ENCODE results near the gene ACOXL.

ACOXL gene

DNA sequence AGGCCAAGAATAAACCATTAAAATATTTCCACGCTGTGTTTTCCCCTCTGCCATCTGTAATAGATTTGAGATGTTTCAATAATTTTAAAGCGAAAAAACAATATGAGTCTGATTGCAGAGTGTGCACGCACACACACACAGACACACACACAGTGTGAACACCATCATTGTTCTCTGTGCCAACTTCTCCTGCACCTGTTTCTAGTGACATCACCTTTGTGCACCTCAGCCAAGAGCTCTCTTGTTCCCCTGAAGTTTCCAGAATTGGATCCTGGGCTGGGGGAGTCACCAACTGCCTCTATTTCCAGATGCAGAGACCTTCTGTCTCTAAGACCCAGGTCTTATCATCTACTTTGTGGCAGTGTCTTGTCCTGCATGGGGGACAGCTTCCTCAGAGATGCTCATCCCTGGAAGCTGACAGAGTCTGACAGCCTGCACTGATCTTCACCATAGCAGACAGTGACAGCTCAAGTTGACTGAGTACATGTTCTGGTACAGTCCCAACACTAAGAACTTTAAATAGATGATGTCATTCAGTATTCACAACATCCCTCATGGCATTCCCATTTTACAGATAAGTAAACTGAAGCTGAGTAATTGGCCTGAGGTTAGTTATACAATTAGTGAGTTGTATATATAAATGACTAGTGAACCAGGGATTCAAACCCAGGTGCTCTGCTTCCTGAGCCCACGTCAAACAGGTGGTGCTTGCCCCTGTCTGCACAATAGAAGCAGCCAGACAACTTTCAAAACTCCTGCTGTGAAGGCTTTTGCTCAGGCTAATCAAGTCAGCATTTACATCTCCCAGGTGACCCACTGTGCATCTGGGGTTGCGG lies 39.4 kb downstream of the ACOXL start:
- H3K9me3 ChIP-seq (ENCODE audit: control insufficient read depth, insufficient read depth, low read depth, low read length) = no peaks in the 10 kb centered on the region
- TF ChIP-seq ZNF529 (tag by site-specific recombination; IDR thresholded peaks at IDR 0.05; ENCODE audit: insufficient replicate concordance) = no peak
- no peak for TF ChIP-seq ZNF792 (tag by site-specific recombination; IDR thresholded peaks at IDR 0.05)
- no peak for TF ChIP-seq ZFHX2 (tag by site-specific recombination; conservative IDR thresholded peaks at IDR 0.05)
- TF ChIP-seq, protein P1, sequence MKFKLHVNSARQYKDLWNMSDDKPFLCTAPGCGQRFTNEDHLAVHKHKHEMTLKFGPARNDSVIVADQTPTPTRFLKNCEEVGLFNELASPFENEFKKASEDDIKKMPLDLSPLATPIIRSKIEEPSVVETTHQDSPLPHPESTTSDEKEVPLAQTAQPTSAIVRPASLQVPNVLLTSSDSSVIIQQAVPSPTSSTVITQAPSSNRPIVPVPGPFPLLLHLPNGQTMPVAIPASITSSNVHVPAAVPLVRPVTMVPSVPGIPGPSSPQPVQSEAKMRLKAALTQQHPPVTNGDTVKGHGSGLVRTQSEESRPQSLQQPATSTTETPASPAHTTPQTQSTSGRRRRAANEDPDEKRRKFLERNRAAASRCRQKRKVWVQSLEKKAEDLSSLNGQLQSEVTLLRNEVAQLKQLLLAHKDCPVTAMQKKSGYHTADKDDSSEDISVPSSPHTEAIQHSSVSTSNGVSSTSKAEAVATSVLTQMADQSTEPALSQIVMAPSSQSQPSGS (tag by site-specific recombination; IDR thresholded peaks at IDR 0.05; ENCODE audit: low read depth) = peak; percentile 77
- no peak for TF ChIP-seq SP2 (tag by site-specific recombination; IDR thresholded peaks at IDR 0.05)
- no peaks in the 10 kb centered on the region for H3K36me3 ChIP-seq (ENCODE audit: control insufficient read depth in 2 of 2, insufficient read depth in 1 of 2, low read length in 2 of 2)
- H3K4me1 ChIP-seq (ENCODE audit: control insufficient read depth, insufficient read depth, low read length) = peaks cover 12% of the 10 kb centered on the region
- no peak overlapping the region for H3K27ac ChIP-seq (ENCODE audit: extremely low read depth, low read depth, low read length)
- no peak overlapping the region for H3K4me3 ChIP-seq (ENCODE audit: low read depth, low read length)
- ChIA-PET POLR2A (interaction anchor here (0.5 kb wide), 1 partner anchor 564 kb away, joined by 6 read pairs; no protein-coding TSS in a partner anchor), CTCF (interaction anchor here (0.5 to 1.9 kb wide), 3 partner anchors 11 to 110 kb away, joined by 3 to 5 read pairs (median 3); no protein-coding TSS in a partner anchor)

DNA sequence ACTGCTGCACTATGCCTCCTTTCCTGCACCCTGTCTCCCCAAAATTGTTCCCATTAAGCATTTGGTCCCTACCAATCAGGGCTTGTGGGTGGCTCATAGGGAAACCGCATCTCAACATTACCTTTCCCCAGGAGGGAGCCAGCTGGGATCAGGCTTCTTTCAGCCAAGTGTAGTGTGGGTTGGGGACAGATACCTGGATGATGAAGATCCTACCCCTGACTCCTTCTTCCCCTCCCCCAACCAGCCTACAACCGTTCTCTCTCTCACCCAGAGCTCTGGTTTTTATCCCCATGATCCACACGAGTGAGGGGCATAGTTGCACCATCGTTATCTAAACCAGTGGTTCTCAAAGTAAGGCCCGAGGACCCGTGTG lies 40.0 kb downstream of the ACOXL start:
- peaks cover 12% of the 10 kb centered on the region for H3K4me1 ChIP-seq (ENCODE audit: control insufficient read depth, insufficient read depth, low read length)
- CTCF ChIA-PET = interaction anchor here (1.9 kb wide), 1 partner anchor 40 kb away, joined by 5 read pairs; no protein-coding TSS in a partner anchor
- POLR2A ChIA-PET = no interaction called here
- H3K9me3 ChIP-seq (ENCODE audit: control insufficient read depth, insufficient read depth, low read depth, low read length) = no peaks in the 10 kb centered on the region
- H3K27ac ChIP-seq (ENCODE audit: extremely low read depth, low read depth, low read length) = no peak overlapping the region
- H3K36me3 ChIP-seq (ENCODE audit: control insufficient read depth in 2 of 2, insufficient read depth in 1 of 2, low read length in 2 of 2) = no peaks in the 10 kb centered on the region
- H3K4me3 ChIP-seq (ENCODE audit: low read depth, low read length) = no peak overlapping the region
- TF ChIP-seq ZNF184 (tag by site-specific recombination; IDR thresholded peaks at IDR 0.05) (no peak), ZNF777 (tag by site-specific recombination; IDR thresholded peaks at IDR 0.05; ENCODE audit: borderline replicate concordance) (no peak), ZNF2 (tag by site-specific recombination; IDR thresholded peaks at IDR 0.05) (no peak), ZNF138 (tag by site-specific recombination; IDR thresholded peaks at IDR 0.05; ENCODE audit: borderline replicate concordance) (no peak), ZFHX2 (tag by site-specific recombination; conservative IDR thresholded peaks at IDR 0.05) (no peak), ZNF202 (tag by site-specific recombination; IDR thresholded peaks at IDR 0.05; ENCODE audit: borderline replicate concordance) (no peak), ZNF791 (tag by site-specific recombination; IDR thresholded peaks at IDR 0.05) (no peak), ZBTB1 (tag by site-specific recombination; IDR thresholded peaks at IDR 0.05) (no peak), ZNF768 (tag by site-specific recombination; IDR thresholded peaks at IDR 0.05) (no peak), HOXC10 (CRISPR knock-in tag; IDR thresholded peaks at IDR 0.05) (no peak), ZNF404 (tag by site-specific recombination; IDR thresholded peaks at IDR 0.05) (no peak), ZNF473 (tag by site-specific recombination; IDR thresholded peaks at IDR 0.05) (no peak), ZNF558 (tag by site-specific recombination; IDR thresholded peaks at IDR 0.05) (no peak), PRDM1 (tag by site-specific recombination; IDR thresholded peaks at IDR 0.05) (no peak), KLF1 (tag by site-specific recombination; IDR thresholded peaks at IDR 0.05) (no peak), YY2 (tag by site-specific recombination; IDR thresholded peaks at IDR 0.05) (no peak)
- TF ChIP-seq, protein P2, sequence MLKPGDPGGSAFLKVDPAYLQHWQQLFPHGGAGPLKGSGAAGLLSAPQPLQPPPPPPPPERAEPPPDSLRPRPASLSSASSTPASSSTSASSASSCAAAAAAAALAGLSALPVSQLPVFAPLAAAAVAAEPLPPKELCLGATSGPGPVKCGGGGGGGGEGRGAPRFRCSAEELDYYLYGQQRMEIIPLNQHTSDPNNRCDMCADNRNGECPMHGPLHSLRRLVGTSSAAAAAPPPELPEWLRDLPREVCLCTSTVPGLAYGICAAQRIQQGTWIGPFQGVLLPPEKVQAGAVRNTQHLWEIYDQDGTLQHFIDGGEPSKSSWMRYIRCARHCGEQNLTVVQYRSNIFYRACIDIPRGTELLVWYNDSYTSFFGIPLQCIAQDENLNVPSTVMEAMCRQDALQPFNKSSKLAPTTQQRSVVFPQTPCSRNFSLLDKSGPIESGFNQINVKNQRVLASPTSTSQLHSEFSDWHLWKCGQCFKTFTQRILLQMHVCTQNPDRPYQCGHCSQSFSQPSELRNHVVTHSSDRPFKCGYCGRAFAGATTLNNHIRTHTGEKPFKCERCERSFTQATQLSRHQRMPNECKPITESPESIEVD (tag by site-specific recombination; IDR thresholded peaks at IDR 0.05) = no peak
- TF ChIP-seq, protein P3, sequence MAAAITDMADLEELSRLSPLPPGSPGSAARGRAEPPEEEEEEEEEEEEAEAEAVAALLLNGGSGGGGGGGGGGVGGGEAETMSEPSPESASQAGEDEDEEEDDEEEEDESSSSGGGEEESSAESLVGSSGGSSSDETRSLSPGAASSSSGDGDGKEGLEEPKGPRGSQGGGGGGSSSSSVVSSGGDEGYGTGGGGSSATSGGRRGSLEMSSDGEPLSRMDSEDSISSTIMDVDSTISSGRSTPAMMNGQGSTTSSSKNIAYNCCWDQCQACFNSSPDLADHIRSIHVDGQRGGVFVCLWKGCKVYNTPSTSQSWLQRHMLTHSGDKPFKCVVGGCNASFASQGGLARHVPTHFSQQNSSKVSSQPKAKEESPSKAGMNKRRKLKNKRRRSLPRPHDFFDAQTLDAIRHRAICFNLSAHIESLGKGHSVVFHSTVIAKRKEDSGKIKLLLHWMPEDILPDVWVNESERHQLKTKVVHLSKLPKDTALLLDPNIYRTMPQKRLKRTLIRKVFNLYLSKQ (tag by site-specific recombination; IDR thresholded peaks at IDR 0.05; ENCODE audit: borderline replicate concordance) = no peak
- TF ChIP-seq, protein P4, sequence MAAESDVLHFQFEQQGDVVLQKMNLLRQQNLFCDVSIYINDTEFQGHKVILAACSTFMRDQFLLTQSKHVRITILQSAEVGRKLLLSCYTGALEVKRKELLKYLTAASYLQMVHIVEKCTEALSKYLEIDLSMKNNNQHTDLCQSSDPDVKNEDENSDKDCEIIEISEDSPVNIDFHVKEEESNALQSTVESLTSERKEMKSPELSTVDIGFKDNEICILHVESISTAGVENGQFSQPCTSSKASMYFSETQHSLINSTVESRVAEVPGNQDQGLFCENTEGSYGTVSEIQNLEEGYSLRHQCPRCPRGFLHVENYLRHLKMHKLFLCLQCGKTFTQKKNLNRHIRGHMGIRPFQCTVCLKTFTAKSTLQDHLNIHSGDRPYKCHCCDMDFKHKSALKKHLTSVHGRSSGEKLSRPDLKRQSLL (tag by site-specific recombination; IDR thresholded peaks at IDR 0.05) = no peak

Data from HEK293 (cell line).